Activated CD8-positive, alpha-beta T cell treated with anti-CD3 and anti-CD28 coated beads, Interleukin-2, amount 10 ng/mL, durations not matched to agents 7 days and 5 days (primary cell): Measurements from ENCODE around the gene WDR90. TPM values are rescaled to one million over a fixed set of nuclear protein-coding genes. Genes with fewer than 3 reads are reported as not detected.

Experiments
- ATAC-seq: fragments of 150-1000 bp; cut with Tn5 transposase; one replicate; pipeline ENCODE4 v1.10.0; 2021; ENCODE audit warnings: moderate library complexity
- CTCF ChIA-PET: fragments of 350-600 bp; sonication (Branson Sonifier 250); formaldehyde crosslinking; loops from one replicate; lab custom pipeline; 2021; ENCODE audit warnings: antibody characterized with exemption; lab: Charles Lee
- POLR2A ChIA-PET: fragments of 350-600 bp; sonication (Branson Sonifier 250); formaldehyde crosslinking; loops from one replicate; lab custom pipeline; 2021; ENCODE audit warnings: antibody characterized with exemption; lab: Charles Lee
- DNase-seq: peaks from one replicate; pipeline ENCODE4 v3.0.0-alpha.2; 2020
- H3K27ac Mint-ChIP-seq: one replicate; pipeline ENCODE4 v1.8.0; 2021; ENCODE audit warnings: mild to moderate bottlenecking, mixed read lengths
- H3K27me3 Mint-ChIP-seq: one replicate; pipeline ENCODE4 v1.8.0; 2021; ENCODE audit warnings: low read depth, mixed read lengths
- H3K36me3 Mint-ChIP-seq: one replicate; pipeline ENCODE4 v1.8.0; 2021; ENCODE audit warnings: low read depth, mixed read lengths
- H3K4me1 Mint-ChIP-seq: one replicate; pipeline ENCODE4 v1.8.0; 2021; ENCODE audit warnings: low read depth, mixed read lengths
- H3K4me3 Mint-ChIP-seq: one replicate; pipeline ENCODE4 v1.8.0; 2021; ENCODE audit warnings: mild to moderate bottlenecking, mixed read lengths
- H3K9me3 Mint-ChIP-seq: one replicate; pipeline ENCODE4 v1.8.0; 2022; ENCODE audit warnings: mixed read lengths; ENCODE audit not compliant: insufficient read depth
- total RNA-seq, 2 experiments: library from RNA; stranded (reverse); gene quantifications; one replicate each; pipeline ENCODE4 v1.2.3, GENCODE V29; 2021

WDR90 gene
- total RNA-seq, 2 experiments from 2014 or later, result 96.8 to 106 TPM

DNA sequence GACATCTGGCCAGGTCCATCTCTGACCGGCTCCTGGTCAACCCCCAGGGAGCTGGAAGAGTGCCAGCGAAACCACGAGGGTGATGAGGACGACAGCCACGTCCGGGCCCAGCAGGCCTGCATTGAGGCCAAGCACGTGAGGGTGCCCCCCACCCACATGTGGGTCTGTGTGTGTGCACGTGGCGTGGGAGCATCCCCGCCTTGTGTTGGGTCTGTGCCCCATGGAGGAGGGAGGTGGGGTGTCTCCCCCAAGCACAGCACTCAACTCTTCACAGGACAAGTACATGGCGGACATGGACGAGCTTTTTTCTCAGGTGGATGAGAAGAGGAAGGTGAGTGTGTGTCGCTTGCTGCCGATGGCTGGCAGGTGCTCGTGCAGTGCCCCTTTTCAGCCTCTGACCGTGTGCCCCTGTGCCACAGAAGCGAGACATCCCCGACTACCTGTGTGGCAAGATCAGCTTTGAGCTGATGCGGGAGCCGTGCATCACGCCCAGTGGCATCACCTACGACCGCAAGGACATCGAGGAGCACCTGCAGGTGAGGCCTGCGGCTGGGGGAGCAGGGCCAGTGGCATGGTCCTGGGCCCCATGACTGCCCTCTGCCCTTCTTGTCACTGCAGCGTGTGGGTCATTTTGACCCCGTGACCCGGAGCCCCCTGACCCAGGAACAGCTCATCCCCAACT is 32.7 kb downstream of the WDR90 start:
- Mint-ChIP-seq H3K27ac (peak overlapping the region; percentile 61), H3K9me3 (no peaks in the 10 kb centered on the region), H3K36me3 (peaks cover 28% of the 10 kb centered on the region), H3K4me3 (peak overlapping the region; percentile 76), H3K27me3 (no peaks in the 10 kb centered on the region), H3K4me1 (peaks cover 44% of the 10 kb centered on the region)
- DNase-seq, result no peak
- CTCF ChIA-PET, result interaction anchor here (0.9 to 1.7 kb wide), 2 partner anchors 14 to 103 kb away, joined by 3 to 8 read pairs; partner anchors contain the start of gene RHOT2
- no peak for ATAC-seq
- POLR2A ChIA-PET, result interaction anchor here (1.3 to 2.4 kb wide), 4 partner anchors 8 to 13 kb away, joined by 3 to 15 read pairs (median 7); partner anchors contain the start of genes RHOT2 and WDR24

DNA sequence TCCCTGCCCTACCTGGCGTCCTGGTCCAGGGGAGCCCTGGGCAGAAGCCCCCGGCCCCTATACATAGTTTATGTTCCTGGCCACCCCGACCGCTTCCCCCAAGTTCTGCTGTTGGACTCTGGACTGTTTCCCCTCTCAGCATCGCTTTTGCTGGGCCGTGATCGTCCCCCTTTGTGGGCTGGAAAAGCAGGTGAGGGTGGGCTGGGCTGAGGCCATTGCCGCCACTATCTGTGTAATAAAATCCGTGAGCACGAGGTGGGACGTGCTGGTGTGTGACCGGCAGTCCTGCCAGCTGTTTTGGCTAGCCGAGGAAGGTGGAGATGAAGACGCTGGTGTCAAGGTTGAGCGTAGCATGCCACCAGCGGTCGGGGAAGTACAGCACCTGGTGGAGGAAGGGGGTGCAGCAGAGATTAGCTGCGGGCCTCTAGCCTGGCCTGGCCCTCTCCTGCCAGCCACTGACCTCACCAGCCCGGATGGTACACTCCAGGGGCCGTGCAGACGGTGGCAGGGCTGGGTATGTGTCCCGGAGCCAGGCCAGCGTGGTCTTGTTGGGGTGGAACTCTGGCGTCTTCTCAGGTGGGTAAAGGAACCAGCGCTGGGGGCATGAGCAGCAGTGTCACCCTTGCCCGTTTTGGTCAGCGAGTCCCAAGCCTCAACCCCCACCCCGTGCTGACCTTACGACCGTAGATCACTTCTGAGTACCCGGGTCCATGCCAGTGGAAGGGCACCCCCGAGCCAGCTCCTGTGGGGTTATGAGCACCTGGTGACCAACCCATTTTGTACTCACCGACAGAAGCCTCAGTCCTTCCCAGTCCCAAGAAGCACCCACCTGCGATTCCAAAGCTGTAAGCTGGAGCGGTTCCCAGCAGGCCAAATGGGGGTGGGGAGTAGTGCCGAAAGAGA is 33.6 kb downstream of the WDR90 start:
- ChIA-PET POLR2A (interaction anchor here (1.4 to 2.4 kb wide), 2 partner anchors 7 to 12 kb away, joined by 3 to 15 read pairs; partner anchors contain the start of gene WDR24), CTCF (interaction anchor here (1.7 kb wide), 1 partner anchor 15 kb away, joined by 8 read pairs; the partner anchor contains the start of gene RHOT2)
- Mint-ChIP-seq H3K4me1 (peaks cover 46% of the 10 kb centered on the region), H3K9me3 (no peaks in the 10 kb centered on the region), H3K36me3 (peaks cover 28% of the 10 kb centered on the region), H3K27me3 (no peaks in the 10 kb centered on the region), H3K27ac (peak overlapping the region; percentile 72), H3K4me3 (peak overlapping the region; percentile 76)
- DNase-seq (no peak), ATAC-seq (no peak)

DNA sequence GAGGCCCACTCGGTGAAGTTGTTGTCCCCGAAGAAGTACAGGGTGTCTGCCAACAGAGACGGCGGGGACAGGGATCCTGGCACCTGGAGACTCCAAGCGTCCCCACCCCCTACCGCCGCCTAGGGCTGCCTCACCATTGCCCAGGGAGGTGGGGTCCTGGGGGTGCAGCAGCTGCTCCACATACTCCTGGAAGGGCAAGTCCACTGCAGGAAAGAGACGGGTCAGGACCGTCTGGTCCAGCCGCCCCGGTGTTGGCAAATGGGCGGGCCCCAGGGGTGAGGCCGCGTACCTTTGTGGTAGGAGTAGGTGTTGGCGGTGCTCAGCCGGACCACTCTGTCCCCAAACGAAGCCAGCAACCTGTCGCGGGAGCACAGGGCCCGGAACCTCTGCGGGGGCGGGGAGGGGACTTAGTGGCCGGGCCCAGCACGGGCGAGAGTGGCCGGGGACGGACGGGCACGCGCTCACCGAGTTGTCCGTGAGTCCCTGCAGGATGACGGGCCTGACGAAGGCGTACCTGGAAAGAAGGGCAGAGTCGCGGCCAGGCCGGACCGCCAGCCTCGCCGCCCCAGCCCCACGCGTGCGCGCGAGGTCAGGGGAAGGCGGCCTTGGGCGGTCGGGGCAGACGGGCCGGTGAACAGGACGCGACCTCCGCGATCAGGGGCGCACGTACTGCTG is 34.4 kb downstream of the WDR90 start:
- no peak for DNase-seq
- peaks cover 47% of the 10 kb centered on the region for H3K4me1 Mint-ChIP-seq
- peaks cover 28% of the 10 kb centered on the region for H3K36me3 Mint-ChIP-seq
- no peaks in the 10 kb centered on the region for H3K9me3 Mint-ChIP-seq
- POLR2A ChIA-PET, result interaction anchor here (1.0 to 1.4 kb wide), 2 partner anchors 11 to 32 kb away, joined by 3 read pairs; no protein-coding TSS in a partner anchor
- CTCF ChIA-PET, result no interaction called here
- peak overlapping the region; percentile 72 for H3K27ac Mint-ChIP-seq
- no peaks in the 10 kb centered on the region for H3K27me3 Mint-ChIP-seq
- ATAC-seq, result no peak
- peak overlapping the region; percentile 76 for H3K4me3 Mint-ChIP-seq

DNA sequence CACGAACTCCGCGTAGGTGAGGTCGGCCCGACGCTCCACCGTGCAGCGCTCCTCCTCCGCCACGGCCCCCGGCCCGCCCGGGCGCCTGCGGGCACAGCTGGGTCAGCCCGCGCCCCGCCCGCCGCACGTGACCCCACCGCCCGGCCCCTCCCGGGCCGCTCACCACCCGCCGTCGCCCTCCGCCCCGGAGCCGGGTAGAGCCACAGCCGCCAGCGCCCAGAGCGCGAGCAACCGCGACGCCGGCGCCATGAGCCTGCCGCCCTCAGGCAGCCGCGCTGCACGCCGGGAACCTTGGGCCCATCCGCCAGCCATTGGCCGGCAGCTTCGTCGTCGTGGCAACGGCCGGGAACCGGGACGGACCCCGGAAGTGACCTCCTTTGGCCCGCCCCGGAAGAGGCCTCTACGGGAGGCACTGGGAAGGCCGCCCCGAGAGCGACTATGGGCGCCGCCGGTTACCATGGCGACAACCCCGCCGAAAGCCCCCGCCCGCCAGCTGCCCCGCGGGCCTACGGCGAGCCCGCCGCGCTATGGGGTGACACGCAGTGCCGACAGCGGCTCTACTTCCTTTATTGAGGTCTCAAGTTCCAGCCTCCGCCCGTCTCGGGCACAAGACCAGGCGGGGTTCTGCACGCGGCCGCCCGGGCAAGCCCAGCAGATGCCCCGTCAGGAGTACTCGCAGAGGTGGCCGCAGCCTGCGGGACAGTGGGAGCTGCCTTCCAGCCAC is 35.1 kb downstream of the WDR90 start, which contains the start of gene JMJD8:
Gene JMJD8, minus strand, starts transcription at position 264 of the 724 bp plus-strand sequence. Its CDS starts 15 bp downstream, at position 249.
- ChIA-PET CTCF (interaction anchor here (0.7 kb wide), 1 partner anchor 36 kb away, joined by 3 read pairs; no protein-coding TSS in a partner anchor), POLR2A (interaction anchor here (1.0 kb wide), 1 partner anchor 33 kb away, joined by 3 read pairs; no protein-coding TSS in a partner anchor)
- ATAC-seq (peak; percentile 74), DNase-seq (peak; percentile 97)
- Mint-ChIP-seq H3K9me3 (no peaks in the 10 kb centered on the region), H3K36me3 (peaks cover 28% of the 10 kb centered on the region), H3K27me3 (no peaks in the 10 kb centered on the region), H3K4me3 (peak within 1 kb of the TSS; percentile 76), H3K4me1 (peaks cover 50% of the 10 kb centered on the region), H3K27ac (peak within 1 kb of the TSS; percentile 80)

GRCh38 chr16:684961-685696 is 36.0 kb downstream of the WDR90 start:
- ChIA-PET POLR2A (no interaction called here), CTCF (no interaction called here)
- DNase-seq, result no peak
- H3K27ac Mint-ChIP-seq, result no peak overlapping the region
- H3K4me3 Mint-ChIP-seq, result peak overlapping the region; percentile 15
- H3K9me3 Mint-ChIP-seq, result no peaks in the 10 kb centered on the region
- no peaks in the 10 kb centered on the region for H3K27me3 Mint-ChIP-seq
- H3K4me1 Mint-ChIP-seq, result peaks cover 55% of the 10 kb centered on the region
- peaks cover 28% of the 10 kb centered on the region for H3K36me3 Mint-ChIP-seq
- no peak for ATAC-seq

GRCh38 chr16:685967-686366 is 36.8 kb downstream of the WDR90 start:
- no peak overlapping the region for H3K27ac Mint-ChIP-seq
- ATAC-seq, result no peak
- peaks cover 27% of the 10 kb centered on the region for H3K36me3 Mint-ChIP-seq
- H3K4me3 Mint-ChIP-seq, result peak overlapping the region; percentile 22
- DNase-seq, result no peak
- H3K9me3 Mint-ChIP-seq, result no peaks in the 10 kb centered on the region
- H3K27me3 Mint-ChIP-seq, result no peaks in the 10 kb centered on the region
- H3K4me1 Mint-ChIP-seq, result peaks cover 58% of the 10 kb centered on the region
- CTCF ChIA-PET, result no interaction called here
- POLR2A ChIA-PET, result no interaction called here

GRCh38 chr16:686459-687260 is 37.5 kb downstream of the WDR90 start:
- peaks cover 54% of the 10 kb centered on the region for H3K4me1 Mint-ChIP-seq
- H3K9me3 Mint-ChIP-seq, result no peaks in the 10 kb centered on the region
- no peaks in the 10 kb centered on the region for H3K27me3 Mint-ChIP-seq
- no peak overlapping the region for H3K27ac Mint-ChIP-seq
- H3K36me3 Mint-ChIP-seq, result peaks cover 22% of the 10 kb centered on the region
- DNase-seq, result no peak
- CTCF ChIA-PET, result no interaction called here
- POLR2A ChIA-PET, result no interaction called here
- no peak for ATAC-seq
- no peak overlapping the region for H3K4me3 Mint-ChIP-seq

- DNase-seq, result no peak
- Mint-ChIP-seq H3K9me3 (no peaks in the 10 kb centered on the region), H3K36me3 (peaks cover 14% of the 10 kb centered on the region), H3K27ac (no peak overlapping the region), H3K27me3 (peaks cover 1% of the 10 kb centered on the region), H3K4me3 (no peak overlapping the region), H3K4me1 (peaks cover 46% of the 10 kb centered on the region)
- CTCF ChIA-PET, result no interaction called here
- POLR2A ChIA-PET, result no interaction called here
- ATAC-seq, result no peak
Measured at GRCh38 chr16:687499-687898, 38.3 kb downstream of the WDR90 start.

DNA sequence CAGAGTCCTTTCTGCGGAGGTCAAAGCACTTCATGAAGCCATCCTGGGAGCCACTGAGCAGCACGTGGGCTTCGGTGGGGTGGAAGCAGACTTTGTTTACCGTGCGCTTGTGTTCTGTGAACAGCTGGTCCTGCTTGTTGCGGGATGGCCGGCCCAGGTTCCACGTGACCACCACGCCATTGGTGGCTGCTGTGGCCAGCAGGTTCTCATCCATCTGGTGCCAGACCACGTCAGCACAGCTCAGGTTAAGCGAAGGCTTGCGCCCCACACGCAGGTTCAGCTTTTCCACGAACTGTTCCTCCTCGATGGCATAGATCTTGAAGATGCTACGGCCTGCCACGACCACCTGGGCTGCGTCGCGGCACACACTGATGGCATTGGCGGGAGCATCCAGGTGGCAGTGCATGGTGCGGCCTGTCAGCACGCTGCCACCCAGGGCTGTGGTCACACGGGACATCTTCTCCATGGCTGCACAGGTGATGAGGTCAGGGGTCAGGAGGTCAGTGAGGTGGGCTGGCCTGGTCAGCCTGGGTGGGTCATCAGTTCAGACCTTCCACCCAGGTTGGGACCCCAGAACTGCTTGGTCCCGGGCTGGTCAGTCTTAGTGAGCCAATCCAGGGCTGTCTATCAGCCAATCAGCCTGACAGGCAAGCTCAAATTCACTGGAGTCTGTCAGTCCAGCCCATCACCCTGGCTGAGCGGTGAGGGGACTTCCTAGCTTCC is 40.2 kb downstream of the WDR90 start:
- CTCF ChIA-PET, result interaction anchor here (0.9 to 1.6 kb wide), 3 partner anchors 9 to 95 kb away, joined by 3 to 9 read pairs (median 3); partner anchors contain the start of gene STUB1
- POLR2A ChIA-PET, result interaction anchor here (0.6 to 2.0 kb wide), 10 partner anchors 8 to 1377 kb away, joined by 3 to 15 read pairs (median 5); partner anchors contain the start of genes ANTKMT, RHBDL1, RHOT2 and STUB1
- DNase-seq (no peak), ATAC-seq (no peak)
- peak overlapping the region; percentile 83 for H3K4me3 Mint-ChIP-seq
- peak overlapping the region; percentile 87 for H3K27ac Mint-ChIP-seq
- H3K4me1 Mint-ChIP-seq, result peaks cover 38% of the 10 kb centered on the region
- H3K36me3 Mint-ChIP-seq, result peaks cover 4% of the 10 kb centered on the region
- no peaks in the 10 kb centered on the region for H3K9me3 Mint-ChIP-seq
- H3K27me3 Mint-ChIP-seq, result peaks cover 12% of the 10 kb centered on the region
